ENCODE measurements around the gene SULT1A2. TPM values are rescaled to one million over a fixed set of nuclear protein-coding genes. Genes with fewer than 3 reads are reported as not detected.

The SULT1A2 gene
- total RNA-seq, 1 experiment from 2014 or later = not detected

DNA sequence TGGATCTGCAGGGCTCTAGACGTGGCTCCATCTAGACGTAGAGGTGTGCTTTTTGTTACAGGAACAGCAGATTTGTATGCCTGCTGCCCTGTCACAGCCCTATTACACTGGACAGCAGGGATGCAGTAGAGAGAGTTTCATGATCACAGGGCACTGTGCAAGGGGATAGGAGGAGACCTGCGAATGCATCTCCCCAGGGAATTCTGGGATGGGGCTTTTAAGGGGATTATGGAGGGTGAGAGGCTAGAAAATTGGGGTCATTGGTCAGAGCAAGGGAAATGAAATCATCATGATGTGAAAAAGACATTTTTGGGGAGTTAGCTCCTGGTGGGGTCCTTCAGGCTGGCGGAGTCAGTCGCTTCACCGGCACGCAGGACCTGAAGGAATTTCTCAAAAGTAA, 54.2 kb downstream of the SULT1A2 start:
- TF ChIP-seq TCF7L2 (IDR thresholded peaks at IDR 0.05; ENCODE audit: low read depth, low read length) = no peak
- TF ChIP-seq, protein P1, sequence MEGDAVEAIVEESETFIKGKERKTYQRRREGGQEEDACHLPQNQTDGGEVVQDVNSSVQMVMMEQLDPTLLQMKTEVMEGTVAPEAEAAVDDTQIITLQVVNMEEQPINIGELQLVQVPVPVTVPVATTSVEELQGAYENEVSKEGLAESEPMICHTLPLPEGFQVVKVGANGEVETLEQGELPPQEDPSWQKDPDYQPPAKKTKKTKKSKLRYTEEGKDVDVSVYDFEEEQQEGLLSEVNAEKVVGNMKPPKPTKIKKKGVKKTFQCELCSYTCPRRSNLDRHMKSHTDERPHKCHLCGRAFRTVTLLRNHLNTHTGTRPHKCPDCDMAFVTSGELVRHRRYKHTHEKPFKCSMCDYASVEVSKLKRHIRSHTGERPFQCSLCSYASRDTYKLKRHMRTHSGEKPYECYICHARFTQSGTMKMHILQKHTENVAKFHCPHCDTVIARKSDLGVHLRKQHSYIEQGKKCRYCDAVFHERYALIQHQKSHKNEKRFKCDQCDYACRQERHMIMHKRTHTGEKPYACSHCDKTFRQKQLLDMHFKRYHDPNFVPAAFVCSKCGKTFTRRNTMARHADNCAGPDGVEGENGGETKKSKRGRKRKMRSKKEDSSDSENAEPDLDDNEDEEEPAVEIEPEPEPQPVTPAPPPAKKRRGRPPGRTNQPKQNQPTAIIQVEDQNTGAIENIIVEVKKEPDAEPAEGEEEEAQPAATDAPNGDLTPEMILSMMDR (IDR thresholded peaks at IDR 0.05) = no peak
- TF ChIP-seq, protein P2, sequence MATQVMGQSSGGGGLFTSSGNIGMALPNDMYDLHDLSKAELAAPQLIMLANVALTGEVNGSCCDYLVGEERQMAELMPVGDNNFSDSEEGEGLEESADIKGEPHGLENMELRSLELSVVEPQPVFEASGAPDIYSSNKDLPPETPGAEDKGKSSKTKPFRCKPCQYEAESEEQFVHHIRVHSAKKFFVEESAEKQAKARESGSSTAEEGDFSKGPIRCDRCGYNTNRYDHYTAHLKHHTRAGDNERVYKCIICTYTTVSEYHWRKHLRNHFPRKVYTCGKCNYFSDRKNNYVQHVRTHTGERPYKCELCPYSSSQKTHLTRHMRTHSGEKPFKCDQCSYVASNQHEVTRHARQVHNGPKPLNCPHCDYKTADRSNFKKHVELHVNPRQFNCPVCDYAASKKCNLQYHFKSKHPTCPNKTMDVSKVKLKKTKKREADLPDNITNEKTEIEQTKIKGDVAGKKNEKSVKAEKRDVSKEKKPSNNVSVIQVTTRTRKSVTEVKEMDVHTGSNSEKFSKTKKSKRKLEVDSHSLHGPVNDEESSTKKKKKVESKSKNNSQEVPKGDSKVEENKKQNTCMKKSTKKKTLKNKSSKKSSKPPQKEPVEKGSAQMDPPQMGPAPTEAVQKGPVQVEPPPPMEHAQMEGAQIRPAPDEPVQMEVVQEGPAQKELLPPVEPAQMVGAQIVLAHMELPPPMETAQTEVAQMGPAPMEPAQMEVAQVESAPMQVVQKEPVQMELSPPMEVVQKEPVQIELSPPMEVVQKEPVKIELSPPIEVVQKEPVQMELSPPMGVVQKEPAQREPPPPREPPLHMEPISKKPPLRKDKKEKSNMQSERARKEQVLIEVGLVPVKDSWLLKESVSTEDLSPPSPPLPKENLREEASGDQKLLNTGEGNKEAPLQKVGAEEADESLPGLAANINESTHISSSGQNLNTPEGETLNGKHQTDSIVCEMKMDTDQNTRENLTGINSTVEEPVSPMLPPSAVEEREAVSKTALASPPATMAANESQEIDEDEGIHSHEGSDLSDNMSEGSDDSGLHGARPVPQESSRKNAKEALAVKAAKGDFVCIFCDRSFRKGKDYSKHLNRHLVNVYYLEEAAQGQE (IDR thresholded peaks at IDR 0.05; ENCODE audit: insufficient read depth in 1 of 2, low read depth in 2 of 2, low read length in 1 of 2) = no peak
- no peak for TF ChIP-seq SIN3A (IDR thresholded peaks at IDR 0.05; ENCODE audit: borderline replicate concordance, insufficient read depth, low read depth, low read length)
- TF ChIP-seq POLR2AphosphoS5 (IDR thresholded peaks at IDR 0.05; ENCODE audit: low read depth, low read length) = no peak
- in situ Hi-C loops (cut with HindIII; ENCODE audit: low pct_unique_long_range_greater_than_20kb, low sequenced_read_pairs) = no loop called here
- H3K36me3 ChIP-seq (ENCODE audit: control insufficient read depth, insufficient read depth, low read length) = no peaks in the 10 kb centered on the region
- H3K4me3 ChIP-seq (ENCODE audit: low read depth in 2 of 2, low read length in 2 of 2) = no peak overlapping the region
- DNase-seq (ENCODE audit: low read depth, low spot score) (no peak), ATAC-seq (no peak)
- CTCF ChIA-PET = no interaction called here
- no TSS peak for BruUV-seq (replicated peaks)
- POLR2A ChIA-PET = interaction anchor here (0.5 kb wide), 1 partner anchor 67 kb away, joined by 21 read pairs; the partner anchor contains the start of gene SULT1A1
- H3K27me3 ChIP-seq (ENCODE audit: control insufficient read depth, insufficient read depth, low read length) = no peaks in the 10 kb centered on the region
- intact Hi-C loops (cut with micrococcal nuclease; ENCODE audit: unreplicated experiment) = no loop called here
- peaks cover 17% of the 10 kb centered on the region; the same call in 1 of the 2 replicates for H3K4me1 ChIP-seq (ENCODE audit: control insufficient read depth, insufficient read depth, low read length)
- H3K27ac ChIP-seq (ENCODE audit: low read length) = no peak overlapping the region
- no peaks in the 10 kb centered on the region for H3K9me3 ChIP-seq (ENCODE audit: control insufficient read depth, insufficient read depth, low read depth, low read length)

Other genes with a start within 250 kb of the SULT1A2 start
- 1.3 TPM for gene NPIPB6, start 233.5 kb downstream of the SULT1A2 start, total RNA-seq (2021; ENCODE audit: unreplicated experiment)
- gene EIF3CL, start 193.2 kb downstream of the SULT1A2 start, total RNA-seq (2021; ENCODE audit: unreplicated experiment) = 64.2 TPM
- gene NPIPB7, start 124.7 kb downstream of the SULT1A2 start, total RNA-seq (2021; ENCODE audit: unreplicated experiment) = 0.18 TPM
- 60.9 TPM for gene CLN3, start 105.0 kb downstream of the SULT1A2 start, total RNA-seq (2021; ENCODE audit: unreplicated experiment)
- 0.13 TPM for gene APOBR, start 102.4 kb downstream of the SULT1A2 start, total RNA-seq (2021; ENCODE audit: unreplicated experiment)
- gene IL27, start 90.2 kb downstream of the SULT1A2 start, total RNA-seq (2021; ENCODE audit: unreplicated experiment) = not detected
- 79.7 TPM for gene NUPR1, start 58.1 kb downstream of the SULT1A2 start, total RNA-seq (2021; ENCODE audit: unreplicated experiment)
- gene SGF29, start 43.1 kb downstream of the SULT1A2 start, total RNA-seq (2021; ENCODE audit: unreplicated experiment) = 29.5 TPM
- 1.5 TPM for gene SULT1A1, start 13.0 kb upstream of the SULT1A2 start, total RNA-seq (2021; ENCODE audit: unreplicated experiment)
- not detected for gene NPIPB8, start 41.0 kb upstream of the SULT1A2 start, total RNA-seq (2021; ENCODE audit: unreplicated experiment)
- 526 TPM for gene EIF3C, start 114.4 kb upstream of the SULT1A2 start, total RNA-seq (2021; ENCODE audit: unreplicated experiment)
- gene NPIPB9, start 154.7 kb upstream of the SULT1A2 start, total RNA-seq (2021; ENCODE audit: unreplicated experiment) = 0.90 TPM
- gene ATXN2L, start 225.9 kb upstream of the SULT1A2 start, total RNA-seq (2021; ENCODE audit: unreplicated experiment) = 270 TPM
- gene TUFM, start 249.3 kb upstream of the SULT1A2 start, total RNA-seq (2021; ENCODE audit: unreplicated experiment) = 231 TPM

All from Panc1 (cell line).